Left kidney (tissue), 2 donors: Measurements from ENCODE around the gene TMPRSS7. TPM values are rescaled to one million over a fixed set of nuclear protein-coding genes. Genes with fewer than 3 reads are reported as not detected.
"Not testable (repeated sequence)": the region's sequence is repeated elsewhere in the genome, so short reads cannot be mapped to it uniquely, and the experiment has no call there.

Experiments used
- DNase-seq: peaks from one replicate; pipeline ENCODE4 v3.0.0-alpha.2; 2013
- polyA plus RNA-seq: library from polyadenylated mRNA; unstranded; fragments of 120-200 nt; gene quantifications from one replicate; pipeline ENCODE4 v1.2.1, GENCODE V29; 2013; ENCODE audit not compliant: insufficient read length

The TMPRSS7 gene
- polyA plus RNA-seq, 1 donor, result not detected

DNA sequence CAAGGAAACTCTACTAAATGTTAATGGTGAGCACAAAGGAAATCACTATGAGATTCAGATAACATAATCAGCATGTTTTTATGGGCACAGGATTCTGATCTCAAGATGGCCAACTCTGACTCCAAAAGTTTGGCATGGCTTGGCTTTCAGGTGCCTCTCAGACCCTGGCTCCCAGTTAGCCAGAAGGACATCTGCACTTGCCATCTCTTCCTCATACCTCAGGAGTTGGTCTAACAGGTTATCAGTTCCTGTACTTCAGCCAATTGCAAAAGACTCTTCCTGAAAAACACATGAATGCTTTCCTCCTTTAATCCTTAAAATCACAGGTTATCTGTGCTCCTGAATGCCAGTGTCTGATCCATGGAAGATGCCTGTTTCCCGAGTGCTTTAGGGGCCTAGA, 25.0 kb downstream of the TMPRSS7 start:
- no peak for DNase-seq

DNA sequence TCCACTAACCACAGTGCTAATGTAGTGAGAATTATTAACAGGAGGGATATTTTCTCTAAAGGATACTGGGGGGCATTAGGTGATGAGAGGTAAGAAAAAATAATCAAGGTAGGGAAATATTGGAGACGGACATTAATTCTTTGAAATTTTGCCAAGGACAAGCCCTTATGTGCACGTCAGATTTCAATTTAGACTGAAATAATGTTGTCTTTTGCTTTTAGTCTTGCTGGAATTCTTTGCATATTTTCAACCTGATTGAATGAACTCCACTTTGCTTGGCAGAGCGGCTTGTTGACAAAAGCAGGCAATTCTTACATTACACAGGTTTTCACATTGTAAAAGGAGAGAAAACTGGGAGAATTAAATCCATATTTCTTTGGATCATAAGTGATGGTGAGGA, 26.6 kb downstream of the TMPRSS7 start:
- no peak for DNase-seq

DNA sequence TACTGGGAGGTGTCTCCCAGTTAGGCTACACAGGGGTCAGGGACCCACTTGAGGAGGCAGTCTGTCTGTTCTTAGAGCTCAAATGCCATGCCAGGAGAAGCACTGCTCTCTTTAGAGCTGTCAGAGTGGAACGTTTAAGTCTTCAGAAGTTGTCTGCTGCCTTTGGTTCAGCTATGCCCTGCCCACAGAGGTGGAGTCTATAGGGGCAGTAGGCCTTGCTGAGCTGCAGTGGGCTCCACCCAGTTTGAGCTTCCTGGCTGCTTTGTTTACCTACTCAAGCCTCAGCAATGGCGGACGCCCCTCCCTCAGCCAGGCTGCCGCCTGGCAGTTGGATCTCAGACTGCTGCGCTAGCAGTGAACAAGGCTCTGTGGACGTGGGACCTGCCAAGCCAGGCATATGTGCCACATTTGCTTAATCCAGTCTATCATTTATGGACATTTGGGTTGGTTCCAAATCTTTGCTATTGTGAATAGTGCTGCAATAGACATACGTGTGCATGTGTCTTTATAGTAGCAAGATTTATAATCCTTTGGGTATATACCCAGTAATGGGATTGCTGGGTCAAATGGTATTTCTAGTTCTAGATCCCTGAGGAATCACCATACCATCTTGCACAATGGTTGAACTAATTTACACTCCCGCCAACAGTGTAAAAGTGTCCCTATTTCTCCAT, 38.0 kb downstream of the TMPRSS7 start:
- DNase-seq, result not testable (repeated sequence)

DNA sequence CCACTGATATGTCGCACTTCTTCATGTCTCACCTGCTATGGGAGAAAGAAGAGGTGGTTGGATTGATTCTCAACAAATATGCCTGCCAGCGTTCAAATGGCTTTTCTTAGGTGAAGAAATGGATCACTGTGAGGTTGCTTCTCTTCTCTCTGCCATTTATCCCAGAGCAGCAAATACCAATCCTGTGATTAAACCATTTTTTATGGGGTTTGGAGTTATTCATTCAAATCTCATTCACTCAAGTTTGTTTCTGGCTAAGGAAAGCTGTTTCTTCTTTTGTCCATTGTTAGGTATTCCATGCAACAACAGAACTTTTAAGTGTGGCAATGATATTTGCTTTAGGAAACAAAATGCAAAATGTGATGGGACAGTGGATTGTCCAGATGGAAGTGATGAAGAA, 39.5 kb downstream of the TMPRSS7 start:
- DNase-seq, result no peak

DNA sequence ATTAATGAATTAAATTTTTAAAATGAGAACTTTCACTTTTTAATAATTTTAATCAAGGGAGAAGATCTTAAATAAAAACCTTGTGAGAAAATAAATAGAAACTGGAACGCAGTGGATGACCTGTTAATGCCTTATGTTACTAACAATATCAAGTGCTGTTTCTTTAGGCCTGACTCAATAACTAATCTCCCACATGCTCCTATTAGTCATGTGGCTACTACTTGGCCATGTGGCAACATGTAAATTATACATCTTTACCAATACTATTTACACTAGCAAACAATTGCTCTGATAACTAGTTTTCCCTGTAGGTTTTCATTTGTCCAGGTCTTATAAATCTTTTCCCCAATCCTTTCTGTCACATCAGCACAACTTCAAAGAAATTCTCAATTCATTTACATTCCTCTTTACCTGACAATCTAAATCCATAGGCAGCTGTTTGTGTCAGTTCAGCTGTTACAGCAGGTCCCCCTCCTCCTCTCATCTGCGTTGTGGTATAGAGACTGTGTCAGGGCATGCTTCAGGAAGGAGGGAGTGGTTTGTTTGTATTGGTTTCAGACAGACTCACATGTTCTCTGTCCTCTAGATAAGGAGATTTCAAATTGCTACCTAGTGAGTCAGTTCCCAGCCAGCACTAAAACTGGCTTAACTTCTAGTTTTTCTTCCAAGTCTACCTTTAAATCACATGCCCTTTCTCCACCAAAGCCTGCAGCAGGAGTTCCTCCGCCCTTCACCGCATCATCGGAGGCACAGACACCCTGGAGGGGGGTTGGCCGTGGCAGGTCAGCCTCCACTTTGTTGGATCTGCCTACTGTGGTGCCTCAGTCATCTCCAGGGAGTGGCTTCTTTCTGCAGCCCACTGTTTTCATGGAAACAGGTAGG, 40.3 kb downstream of the TMPRSS7 start:
- no peak for DNase-seq

DNA sequence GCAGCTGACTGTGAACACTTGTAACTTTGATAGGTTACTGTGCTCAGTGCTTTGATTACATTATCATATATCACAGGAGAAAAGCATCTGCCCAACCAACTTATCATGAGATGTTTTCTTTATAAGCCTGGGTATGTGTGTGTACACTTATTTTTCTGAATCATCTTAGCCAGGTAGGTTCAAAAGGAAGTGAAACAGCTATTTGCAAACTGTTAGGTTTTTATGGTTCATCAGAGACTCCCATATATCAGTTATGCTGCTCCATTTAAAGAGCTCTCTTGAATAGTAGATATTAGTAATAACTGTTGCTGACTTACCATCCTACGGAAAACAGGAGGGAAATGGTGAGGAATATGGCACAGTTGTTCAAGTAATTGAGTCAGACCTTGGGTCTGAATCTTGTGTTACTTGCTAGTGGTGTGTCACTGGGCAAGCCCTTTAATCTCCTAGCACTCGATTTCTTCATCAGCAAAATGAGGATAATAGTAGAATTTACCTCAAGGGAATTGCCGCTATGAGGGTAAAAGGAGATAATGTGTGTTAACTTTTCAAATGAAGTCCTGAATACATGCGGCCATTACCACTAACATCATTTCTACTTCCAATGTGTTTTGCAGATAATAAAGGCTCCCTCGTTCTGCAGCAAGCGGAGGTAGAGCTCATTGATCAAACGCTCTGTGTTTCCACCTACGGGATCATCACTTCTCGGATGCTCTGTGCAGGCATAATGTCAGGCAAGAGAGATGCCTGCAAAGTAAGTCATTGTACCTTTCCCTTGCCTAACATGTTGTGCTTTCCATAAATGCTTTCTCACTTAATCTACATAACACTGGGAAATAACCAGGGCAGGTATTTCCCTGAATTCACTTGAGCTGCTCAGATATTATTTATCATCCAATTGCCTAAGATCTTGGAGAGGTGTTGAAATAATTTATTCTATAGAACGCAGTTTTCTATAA, 43.9 kb downstream of the TMPRSS7 start:
- DNase-seq, result no peak

DNA sequence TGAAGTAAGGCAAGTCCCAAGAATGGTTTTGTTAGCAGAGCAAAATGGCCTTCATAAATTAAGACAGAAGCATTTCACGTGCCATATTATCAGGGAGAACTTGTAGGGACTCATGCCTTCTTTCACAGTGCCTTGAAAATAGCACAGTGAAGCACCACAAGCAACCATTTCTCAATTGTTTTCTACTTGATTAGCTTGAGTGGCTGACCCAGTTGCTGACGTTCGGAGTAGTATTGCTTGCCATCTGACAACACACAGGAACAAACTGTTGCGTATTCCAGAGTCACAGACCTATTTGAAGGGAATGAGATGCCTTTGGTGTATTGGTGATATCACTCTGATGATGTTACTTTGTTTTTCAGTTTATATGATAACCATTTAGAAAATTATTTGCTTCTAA, 48.7 kb downstream of the TMPRSS7 start:
- DNase-seq, result no peak

DNA sequence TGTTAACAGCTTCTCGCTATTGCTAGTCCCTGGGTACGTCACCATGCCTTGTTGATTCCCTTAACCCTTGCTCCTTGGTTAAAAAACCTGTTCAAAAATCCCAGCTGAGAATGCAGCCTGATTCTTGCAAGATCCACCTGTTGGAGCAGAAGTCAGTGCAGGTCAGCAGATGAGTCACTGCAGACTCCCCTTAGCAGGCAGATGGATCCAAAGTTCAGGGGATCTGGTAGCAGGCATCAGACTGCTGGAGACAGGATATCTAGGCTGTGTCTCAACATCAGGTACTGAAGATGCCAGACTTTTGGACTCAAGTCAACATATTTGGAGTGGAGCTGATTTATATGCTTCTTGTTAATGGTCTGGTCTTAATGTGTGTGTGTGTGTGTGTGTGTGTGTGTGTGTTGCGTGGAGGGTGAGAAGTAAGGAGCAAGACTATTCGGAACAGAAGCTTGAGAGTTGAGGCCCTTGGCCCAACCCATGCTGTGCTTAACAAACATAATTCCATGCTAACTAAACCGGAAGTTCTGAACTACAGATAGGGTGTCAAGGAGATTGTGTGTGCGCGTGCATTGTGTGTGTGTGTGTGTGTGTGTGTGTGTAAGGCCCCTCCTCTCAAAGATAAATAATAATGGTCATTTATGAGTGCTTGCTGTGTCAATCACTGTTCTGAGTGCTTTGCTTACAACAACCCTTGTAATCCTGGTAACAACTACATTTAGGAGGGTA, 50.6 kb downstream of the TMPRSS7 start:
- no peak for DNase-seq

DNA sequence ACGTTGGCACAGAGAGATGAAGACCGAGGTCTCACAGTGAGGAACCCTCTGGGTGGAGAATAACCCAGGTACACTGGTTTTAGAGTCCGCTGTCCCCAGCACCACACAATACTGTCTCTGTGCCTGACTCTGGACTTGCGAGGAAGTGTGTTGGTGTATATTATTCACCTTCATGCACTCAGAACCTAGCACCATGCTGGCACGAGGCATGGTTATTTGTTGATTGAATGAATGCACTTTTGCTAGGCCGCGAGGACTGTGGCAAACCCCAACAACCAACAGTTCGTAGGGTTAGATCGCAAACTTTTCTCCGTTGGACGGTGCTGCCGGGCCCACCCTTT, 51.2 kb downstream of the TMPRSS7 start:
- DNase-seq, result no peak

DNA sequence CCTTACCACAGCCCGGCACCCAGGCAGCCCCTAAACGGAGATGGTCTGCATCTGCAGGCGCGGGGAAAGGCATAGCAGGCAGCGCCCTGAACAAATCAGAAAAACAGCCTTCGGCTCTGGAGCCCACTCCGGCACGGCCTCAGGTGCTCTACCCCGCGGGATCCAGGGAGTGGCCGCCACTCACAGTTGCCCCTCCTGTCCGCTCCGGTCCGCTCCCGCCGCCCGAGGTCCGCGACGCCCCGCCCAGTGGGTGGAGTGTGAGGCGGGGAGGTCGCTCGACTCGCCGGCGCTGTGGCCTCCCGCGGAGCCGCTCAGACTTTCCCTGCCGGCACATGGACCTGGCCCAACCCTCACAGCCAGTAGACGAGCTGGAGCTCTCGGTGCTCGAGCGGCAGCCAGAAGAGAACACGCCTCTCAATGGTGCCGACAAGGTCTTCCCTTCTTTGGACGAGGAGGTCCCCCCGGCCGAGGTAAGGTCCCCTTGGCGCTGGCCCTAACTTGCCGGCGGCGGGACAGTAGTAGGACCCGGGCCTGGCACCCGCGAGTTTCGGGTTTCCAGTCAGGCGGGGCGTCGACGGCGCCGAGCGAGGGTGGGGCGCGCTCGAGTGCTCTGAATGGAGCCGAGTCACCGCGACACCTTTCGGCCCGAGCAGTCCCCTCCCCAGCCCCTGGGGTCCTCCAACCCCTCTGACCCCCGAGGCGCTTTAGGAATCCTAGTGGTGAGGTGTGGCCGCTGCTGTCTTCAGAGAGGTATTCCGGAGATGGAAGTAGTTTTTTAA, 51.7 kb downstream of the TMPRSS7 start, which contains the start of gene C3orf52:
Gene C3orf52, plus strand, starts transcription at position 314 of the 779 bp plus-strand sequence. Its CDS starts 19 bp downstream, at position 333.
- peak; percentile 83 for DNase-seq

DNA sequence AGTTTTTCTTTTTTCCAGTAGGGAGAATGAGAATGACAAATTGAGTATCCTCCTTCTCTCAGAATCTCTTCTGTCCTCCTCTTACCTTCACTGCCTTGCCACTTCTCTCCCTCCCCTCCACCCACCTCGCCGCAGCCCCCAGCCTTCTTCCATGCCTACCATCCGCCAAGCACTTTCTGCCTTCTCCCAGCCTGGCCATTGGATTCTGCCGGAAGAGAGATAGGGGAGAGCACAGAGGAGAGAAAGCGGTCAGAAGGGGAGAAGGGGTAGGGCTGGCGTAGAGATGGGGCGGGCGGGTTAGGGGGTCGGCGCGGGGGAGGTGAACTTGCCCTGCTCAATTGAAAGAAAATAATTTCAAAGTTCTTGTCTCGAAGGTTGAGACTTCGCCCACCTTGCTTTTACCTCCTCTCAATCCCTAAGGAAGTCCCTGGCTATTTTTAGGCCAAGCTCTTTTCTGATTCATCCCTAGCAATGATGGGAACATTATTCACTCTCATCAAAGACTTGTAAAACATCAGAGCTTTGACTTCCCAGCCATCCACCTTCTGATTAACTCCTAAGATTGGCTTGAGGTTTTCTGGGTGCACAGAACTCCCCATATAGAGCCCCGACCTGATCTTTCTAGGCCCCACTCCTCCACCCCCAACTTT, 52.5 kb downstream of the TMPRSS7 start:
- no peak for DNase-seq

DNA sequence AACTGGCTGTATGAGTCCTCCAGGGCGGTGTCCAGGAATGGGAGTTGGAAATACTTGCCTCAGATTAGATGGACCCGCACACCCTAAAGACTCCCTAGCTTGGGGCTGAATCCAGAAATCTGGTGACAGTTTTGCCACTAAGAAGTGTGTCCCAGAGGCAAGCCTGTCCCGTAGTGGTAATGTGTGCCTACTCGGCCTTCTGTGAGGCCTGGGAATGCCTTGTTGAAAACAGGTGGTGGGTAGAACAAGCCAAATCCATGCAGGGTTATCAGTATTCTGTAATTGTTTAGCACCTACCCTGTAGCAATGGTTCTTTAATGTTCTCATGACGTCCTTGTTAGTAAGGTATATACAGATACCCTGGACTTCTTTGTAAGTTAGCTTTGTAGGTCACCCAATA, 53.2 kb downstream of the TMPRSS7 start:
- no peak for DNase-seq

DNA sequence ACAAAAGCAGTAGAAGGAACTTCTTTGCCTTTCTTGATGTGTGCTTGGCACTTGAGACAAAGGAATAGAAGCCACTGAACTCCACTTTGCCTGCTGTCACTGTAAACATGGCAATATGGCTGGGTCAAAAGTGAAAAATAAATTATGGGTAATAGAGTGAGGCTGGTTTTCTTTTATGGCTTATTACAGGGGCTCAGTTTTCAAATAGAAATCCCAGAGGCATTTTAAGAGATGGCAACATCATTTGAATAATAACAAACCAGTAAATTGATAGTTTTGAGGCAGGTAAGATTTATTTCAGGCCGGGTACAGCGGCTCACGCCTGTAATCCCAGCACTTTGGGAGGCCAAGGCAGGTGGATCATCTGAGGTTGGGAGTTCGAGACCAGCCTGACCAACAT, 54.4 kb downstream of the TMPRSS7 start:
- no peak for DNase-seq

DNA sequence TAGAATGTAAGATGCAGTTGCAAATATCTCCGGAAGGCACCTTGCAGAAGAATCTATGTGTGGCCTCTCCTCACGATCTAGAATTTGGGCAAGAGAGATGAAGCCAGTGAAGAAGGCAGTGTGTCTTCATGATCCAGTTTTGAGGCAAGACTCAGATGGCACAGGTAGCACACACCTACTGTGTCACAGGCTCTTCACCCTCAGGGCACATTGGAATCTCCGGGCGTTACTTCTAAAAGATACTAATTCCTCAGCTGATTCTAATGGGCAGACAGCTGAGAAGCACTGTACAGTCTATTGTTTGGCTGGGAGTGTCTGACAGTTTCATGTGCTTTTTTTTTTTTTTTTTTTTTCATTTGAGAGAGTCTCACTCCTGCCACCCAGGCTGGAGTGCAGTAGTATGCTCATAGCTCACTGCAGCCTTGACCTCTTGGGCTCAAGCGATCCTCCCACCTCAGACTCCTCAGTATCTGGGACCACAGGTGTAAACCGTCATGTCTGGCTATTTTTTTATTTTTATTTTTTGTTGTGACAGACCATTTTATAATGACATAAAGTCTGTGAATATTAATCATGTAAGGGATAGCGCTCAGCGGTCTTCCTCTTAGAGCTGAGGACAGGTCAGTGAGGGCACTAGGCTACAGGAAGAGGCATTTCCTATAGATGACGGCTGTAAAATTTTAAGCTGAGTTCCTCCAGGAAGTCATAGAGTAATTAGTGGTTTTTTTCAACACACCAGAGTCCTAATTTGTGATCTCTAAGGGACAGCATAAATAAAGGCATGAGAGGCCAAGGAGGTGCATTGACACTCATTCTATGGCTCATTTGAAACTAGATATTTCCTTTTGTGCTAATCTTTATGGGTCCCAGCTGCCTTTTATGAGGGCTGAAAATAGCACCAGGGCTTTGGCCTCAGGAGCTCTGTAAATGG, 55.7 kb downstream of the TMPRSS7 start:
- no peak for DNase-seq

DNA sequence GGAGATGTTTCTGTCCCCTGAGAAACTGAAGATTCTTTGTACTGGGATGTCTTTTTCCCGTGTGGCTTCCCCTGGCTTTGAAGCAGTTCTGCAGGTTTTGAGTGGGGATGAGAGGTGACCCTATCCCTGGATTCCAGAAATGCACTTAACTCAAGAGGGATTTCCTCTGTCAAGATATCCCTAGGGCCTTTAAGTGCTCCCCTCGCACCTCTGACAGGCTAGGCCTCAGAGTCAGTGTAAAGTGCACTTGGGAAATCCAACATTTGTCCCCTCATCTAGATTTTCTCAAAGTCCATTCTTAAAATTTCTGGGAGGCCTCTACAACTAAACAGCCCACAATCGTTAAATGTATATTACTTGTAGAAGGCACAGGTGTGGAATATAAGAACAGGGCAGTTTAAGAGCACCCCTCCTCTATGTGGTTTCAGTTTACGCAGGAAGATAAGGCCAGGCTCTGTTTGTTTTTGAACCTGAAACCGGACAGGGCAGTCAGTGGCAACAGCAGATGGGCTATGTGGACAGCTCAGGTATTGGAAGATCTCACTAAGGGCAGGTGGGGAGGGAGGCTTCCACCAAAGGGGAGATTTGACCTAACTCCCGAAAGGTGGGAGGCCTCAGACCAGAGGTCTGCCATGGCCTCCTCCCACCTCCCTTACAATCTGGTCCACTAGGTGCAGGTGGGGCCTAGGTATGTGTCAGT, 56.5 kb downstream of the TMPRSS7 start:
- no peak for DNase-seq

DNA sequence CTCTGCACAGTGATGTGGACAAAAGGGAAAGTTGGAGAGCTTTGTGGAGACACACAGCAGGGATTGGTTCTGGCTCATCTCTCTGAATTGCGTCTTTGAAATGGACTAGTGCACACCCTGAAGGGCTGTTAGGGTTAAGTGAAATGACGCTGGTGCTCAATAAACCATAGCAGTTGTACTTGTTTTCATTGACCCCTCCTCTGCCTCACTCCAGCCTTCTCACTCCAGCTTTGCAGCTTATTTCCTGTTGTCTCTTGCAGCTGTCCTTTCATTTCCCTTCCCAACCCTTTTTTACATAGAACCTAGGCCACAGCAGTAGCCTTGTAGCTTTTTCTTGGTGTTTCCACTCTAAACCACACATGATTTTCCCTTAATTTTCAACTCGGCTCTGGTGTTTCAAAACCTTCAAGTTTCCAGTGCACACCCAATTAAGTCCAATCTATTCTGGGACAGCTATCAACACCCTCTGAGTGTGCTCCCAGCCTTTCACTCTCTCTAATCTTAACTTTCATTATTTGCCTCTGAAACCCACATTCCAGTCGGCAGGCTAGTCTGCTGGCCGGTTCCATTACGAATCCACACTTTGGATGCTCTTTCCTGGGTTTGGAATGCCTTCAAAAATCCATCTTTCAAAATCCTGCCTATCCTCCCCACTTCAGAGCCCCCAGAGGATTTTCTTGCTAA, 58.1 kb downstream of the TMPRSS7 start:
- DNase-seq, result no peak

DNA sequence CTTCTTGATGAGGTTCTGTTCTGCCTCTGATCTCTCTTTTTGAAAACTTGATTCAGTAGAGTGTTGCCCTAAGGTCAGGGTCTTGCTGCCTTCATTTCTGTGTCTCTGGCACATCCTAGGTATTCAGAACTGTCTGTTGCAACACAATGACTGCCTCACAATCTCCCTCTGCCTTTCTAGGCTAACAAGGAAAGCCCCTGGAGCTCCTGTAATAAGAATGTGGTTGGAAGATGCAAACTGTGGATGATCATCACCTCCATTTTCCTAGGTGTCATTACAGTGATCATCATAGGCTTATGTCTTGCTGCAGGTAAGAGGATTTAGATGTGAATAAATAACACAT, 58.6 kb downstream of the TMPRSS7 start:
- no peak for DNase-seq

DNA sequence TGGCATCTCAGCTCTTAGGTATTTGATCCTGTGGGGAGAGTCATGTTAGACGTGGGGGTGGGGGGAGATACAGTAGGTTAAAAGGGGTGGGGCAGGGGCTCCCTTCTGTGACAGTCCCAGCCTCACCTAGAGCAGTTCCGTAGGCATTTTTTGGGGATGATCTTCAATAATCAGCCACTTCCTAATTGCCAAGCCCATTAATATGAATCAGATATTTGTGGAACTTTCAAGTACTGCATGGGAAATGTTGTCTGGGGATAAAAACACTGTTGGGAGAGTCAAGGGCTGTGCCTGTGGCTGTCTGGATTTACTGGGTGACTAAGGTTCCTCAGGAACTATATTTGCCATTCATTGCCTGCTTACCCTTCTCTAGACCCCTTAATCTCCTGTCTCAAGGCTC, 61.2 kb downstream of the TMPRSS7 start:
- no peak for DNase-seq
